Stimulated activated effector memory CD8-positive, alpha-beta T cell treated with anti-CD3 and anti-CD28 coated beads, Interleukin-12 subunit alpha, Interleukin-12 subunit beta, amount 100 ng/mL, for 72 hours (primary cell): Measurements from ENCODE around the gene TYSND1.

Source experiments
- ATAC-seq: fragments of 150-1000 bp; cut with Tn5 transposase; 2 replicates; pipeline ENCODE4 v1.10.0; 2021
- DNase-seq, 2 donors: peaks; one replicate each; pipeline ENCODE4 v3.0.0; 2021 to 2022; ENCODE audit warnings: low spot score in 2 of 2
- H3K27ac Mint-ChIP-seq: one replicate; pipeline ENCODE4 v1.8.0; 2022; ENCODE audit warnings: mild to moderate bottlenecking, mixed read lengths
- H3K36me3 Mint-ChIP-seq: one replicate; pipeline ENCODE4 v1.8.0; 2022; ENCODE audit warnings: mild to moderate bottlenecking, mixed read lengths
- H3K4me1 Mint-ChIP-seq: one replicate; pipeline ENCODE4 v1.8.0; 2022; ENCODE audit warnings: mixed read lengths
- H3K4me3 Mint-ChIP-seq: one replicate; pipeline ENCODE4 v1.8.0; 2022; ENCODE audit warnings: mild to moderate bottlenecking, mixed read lengths
- H3K9me3 Mint-ChIP-seq: one replicate; pipeline ENCODE4 v1.8.0; 2022; ENCODE audit warnings: mixed read lengths

Gene TYSND1

GRCh38 chr10:70090951-70091350 is 55.5 kb downstream of the TYSND1 start:
- H3K36me3 Mint-ChIP-seq, result no peaks in the 10 kb centered on the region
- H3K4me3 Mint-ChIP-seq, result no peak overlapping the region
- H3K4me1 Mint-ChIP-seq, result peaks cover 28% of the 10 kb centered on the region
- H3K9me3 Mint-ChIP-seq, result no peaks in the 10 kb centered on the region
- DNase-seq (no peak), ATAC-seq (no peak)
- H3K27ac Mint-ChIP-seq, result peak overlapping the region; percentile 98

- DNase-seq, result no peak
Observed at GRCh38 chr10:70090013-70090412, 56.5 kb downstream of the TYSND1 start.

GRCh38 chr10:70088308-70088698 is 58.2 kb downstream of the TYSND1 start:
- H3K4me3 Mint-ChIP-seq, result no peak overlapping the region
- H3K27ac Mint-ChIP-seq, result no peak overlapping the region
- no peaks in the 10 kb centered on the region for H3K9me3 Mint-ChIP-seq
- DNase-seq (no peak), ATAC-seq (no peak)
- H3K36me3 Mint-ChIP-seq, result no peaks in the 10 kb centered on the region
- peaks cover 18% of the 10 kb centered on the region for H3K4me1 Mint-ChIP-seq

More at GRCh38 chr10:70090013-70090412, 56.5 kb downstream of the TYSND1 start:
- Mint-ChIP-seq H3K27ac (no peak overlapping the region), H3K4me1 (peaks cover 27% of the 10 kb centered on the region), H3K9me3 (no peaks in the 10 kb centered on the region), H3K4me3 (no peak overlapping the region), H3K36me3 (no peaks in the 10 kb centered on the region)
- no peak for ATAC-seq
